H1 (cell line): ENCODE results near the gene CACNA2D3. TPM values are rescaled to one million over a fixed set of nuclear protein-coding genes. Genes with fewer than 3 reads are reported as not detected.

ENCODE experiments used
- CTCF ChIA-PET: fragments of 300-600 bp; sonication (Branson Sonifier 250); formaldehyde crosslinking; loops from one replicate; lab custom pipeline; 2021; ENCODE audit not compliant: partially characterized antibody; lab: Charles Lee
- POLR2A ChIA-PET: fragments of 300-600 bp; sonication (Branson Sonifier 250); formaldehyde crosslinking; loops from one replicate; lab custom pipeline; 2021; ENCODE audit warnings: inconsistent platforms; ENCODE audit not compliant: partially characterized antibody; lab: Charles Lee
- DNase-seq, 2 experiments: peaks; one replicate each; pipeline versions ENCODE4 v3.0.0 to v3.0.0-alpha.2; 2010 to 2022; ENCODE audit warnings: low spot score in 2 of 2, low read depth in 1 of 2, mixed read lengths in 1 of 2
- FAIRE-seq: peaks from 2 replicates; lab custom pipeline; 2011; peaks lifted over from hg19 to GRCh38; lab: Jason Lieb, UNC
- H2AFZ ChIP-seq: 2 replicates; pipeline ENCODE4 v1.8.1; 2012; ENCODE audit warnings: low read length, inconsistent platforms
- H2AK5ac ChIP-seq: 2 replicates; pipeline ENCODE4 v1.6.1; 2013; ENCODE audit warnings: low read depth, low read length
- H2BK120ac ChIP-seq: replicated peaks from 2 replicates; pipeline ENCODE3; 2013; ENCODE audit warnings: low read depth, low read length, inconsistent platforms
- H2BK12ac ChIP-seq: 2 replicates; pipeline ENCODE4 v1.6.1; 2013; ENCODE audit warnings: low read depth, low read length
- H2BK15ac ChIP-seq: 2 replicates; pipeline ENCODE4 v1.6.1; 2013; ENCODE audit warnings: low read length
- H2BK20ac ChIP-seq: 2 replicates; pipeline ENCODE4 v1.6.1; 2013; ENCODE audit warnings: low read length
- H2BK5ac ChIP-seq: 2 replicates; pipeline ENCODE4 v1.6.1; 2013; ENCODE audit warnings: low read depth, low read length
- H3K14ac ChIP-seq: 2 replicates; pipeline ENCODE4 v1.6.1; 2013; ENCODE audit warnings: inconsistent platforms; ENCODE audit not compliant: insufficient read length
- H3K18ac ChIP-seq: 2 replicates; pipeline ENCODE4 v1.6.1; 2013; ENCODE audit warnings: low read length; ENCODE audit errors: extremely low read depth
- H3K23ac ChIP-seq: 2 replicates; pipeline ENCODE4 v1.6.1; 2013; ENCODE audit warnings: inconsistent platforms; ENCODE audit not compliant: insufficient read length
- H3K23me2 ChIP-seq: 2 replicates; pipeline ENCODE4 v1.6.1; 2013; ENCODE audit warnings: low read depth, low read length
- H3K27ac ChIP-seq: 2 replicates; pipeline ENCODE4 v1.6.1; 2011; ENCODE audit warnings: low read depth, low read length, inconsistent platforms
- H3K27me3 ChIP-seq, 4 experiments: replicated peaks in 1 of 4; 1 replicate in 1 of 4; 2 replicates in 3 of 4; pipeline versions ENCODE4 v1.6.1 to v1.8.1; 2011 to 2013; ENCODE audit warnings: low read length in 3 of 4, mild to moderate bottlenecking in 3 of 4, inconsistent platforms in 2 of 4, mixed read lengths in 2 of 4, moderate library complexity in 1 of 4; ENCODE audit not compliant: control insufficient read depth in 3 of 4, insufficient read depth in 3 of 4; ENCODE audit errors: extremely low read depth in 1 of 4
- H3K36me3 ChIP-seq, 4 experiments: 2 replicates each; pipeline versions ENCODE4 v1.6.1 to v1.8.1; 2011 to 2013; ENCODE audit warnings: mild to moderate bottlenecking in 4 of 4, low read length in 3 of 4, moderate library complexity in 2 of 4, control low read depth in 1 of 4, inconsistent platforms in 1 of 4; ENCODE audit not compliant: insufficient read depth in 4 of 4, control insufficient read depth in 2 of 4
- H3K4ac ChIP-seq: replicated peaks from 2 replicates; pipeline ENCODE3; 2013; ENCODE audit warnings: low read length, low read depth, mixed read lengths, inconsistent platforms; ENCODE audit not compliant: insufficient read length
- H3K4me1 ChIP-seq, 4 experiments: replicated peaks in 1 of 4; 1 replicate in 1 of 4; 2 replicates in 3 of 4; pipeline versions ENCODE4 v1.6.1 to v1.8.1; 2011 to 2013; ENCODE audit warnings: low read length in 3 of 4, inconsistent platforms in 2 of 4, mixed read lengths in 1 of 4; ENCODE audit not compliant: insufficient read depth in 4 of 4, control insufficient read depth in 3 of 4
- H3K4me2 ChIP-seq, 2 experiments: 2 replicates each; pipeline versions ENCODE4 v1.6.1 to v1.8.1; 2011 to 2013; ENCODE audit warnings: low read depth in 2 of 2, low read length in 2 of 2, control low read depth in 1 of 2, inconsistent platforms in 1 of 2, mild to moderate bottlenecking in 1 of 2; ENCODE audit not compliant: insufficient read depth in 1 of 2
- H3K4me3 ChIP-seq, 4 experiments: fragments of 200-600, 300-600 bp in 1 of 4; sonication (generic), shearing (Covaris generic), sonication (Bioruptor Twin) in 1 of 4; 2 replicates each; pipeline versions ENCODE4 v1.5.1 to v1.8.1; 2011 to 2016; ENCODE audit warnings: low read length in 4 of 4, low read depth in 3 of 4, control low read depth in 2 of 4, inconsistent platforms in 2 of 4, mild to moderate bottlenecking in 2 of 4, mixed read lengths in 1 of 4, moderate library complexity in 1 of 4; ENCODE audit not compliant: insufficient read depth in 2 of 4; ENCODE audit errors: extremely low read depth in 1 of 4
- H3K56ac ChIP-seq: replicated peaks from 2 replicates; pipeline ENCODE3; 2013; ENCODE audit warnings: low read depth, mild to moderate bottlenecking, mixed read lengths, low read length, inconsistent platforms; ENCODE audit not compliant: insufficient read length
- H3K79me1 ChIP-seq: 2 replicates; pipeline ENCODE4 v1.6.1; 2013; ENCODE audit warnings: low read depth, low read length, control low read depth
- H3K79me2 ChIP-seq, 2 experiments: 2 replicates each; pipeline versions ENCODE4 v1.6.1 to v1.8.1; 2012 to 2013; ENCODE audit warnings: low read length in 2 of 2, mild to moderate bottlenecking in 2 of 2, inconsistent platforms in 1 of 2; ENCODE audit not compliant: insufficient read depth in 2 of 2, control insufficient read depth in 1 of 2
- H3K9ac ChIP-seq, 4 experiments: replicated peaks in 1 of 4; 1 replicate in 1 of 4; 2 replicates in 3 of 4; pipeline versions ENCODE4 v1.6.1 to v1.8.1; 2011 to 2013; ENCODE audit warnings: low read depth in 3 of 4, low read length in 3 of 4, control low read depth in 2 of 4, mild to moderate bottlenecking in 2 of 4, moderate library complexity in 2 of 4, inconsistent platforms in 1 of 4; ENCODE audit errors: extremely low read depth in 1 of 4
- H3K9me3 ChIP-seq, 2 experiments: 2 replicates each; pipeline versions ENCODE4 v1.6.1 to v1.8.1; 2012 to 2013; ENCODE audit warnings: mild to moderate bottlenecking in 2 of 2, moderate library complexity in 2 of 2, control low read depth in 1 of 2, inconsistent platforms in 1 of 2, low read depth in 1 of 2, low read length in 1 of 2, mixed read lengths in 1 of 2; ENCODE audit not compliant: insufficient read depth in 2 of 2
- H4K20me1 ChIP-seq, 2 experiments: replicated peaks in 1 of 2; 2 replicates each; pipeline versions ENCODE3 to v1.8.1; 2011 to 2013; ENCODE audit warnings: inconsistent platforms in 2 of 2, low read length in 2 of 2, mild to moderate bottlenecking in 1 of 2; ENCODE audit not compliant: insufficient read depth in 2 of 2, control insufficient read depth in 1 of 2
- H4K5ac ChIP-seq: 2 replicates; pipeline ENCODE4 v1.6.1; 2013; ENCODE audit warnings: low read length, low read depth, mixed read lengths, inconsistent platforms; ENCODE audit not compliant: insufficient read length
- H4K8ac ChIP-seq: 2 replicates; pipeline ENCODE4 v1.8.0; 2013; ENCODE audit warnings: mild to moderate bottlenecking, moderate library complexity, low read length, inconsistent platforms; ENCODE audit not compliant: insufficient read depth; ENCODE audit errors: extremely low read depth
- H4K91ac ChIP-seq: replicated peaks from 2 replicates; pipeline ENCODE3; 2013; ENCODE audit warnings: low read length, mixed read lengths, inconsistent platforms; ENCODE audit not compliant: insufficient read length
- CEBPB ChIP-seq: IDR thresholded peaks from 2 replicates; pipeline ENCODE4 v1.6.1; 2012; ENCODE audit warnings: low read depth, low read length
- FOSL1 ChIP-seq: IDR thresholded peaks from 2 replicates; pipeline ENCODE4 v1.6.1; 2011; ENCODE audit warnings: mild to moderate bottlenecking, low read depth, low read length, moderate library complexity; ENCODE audit not compliant: insufficient read depth
- NANOG ChIP-seq: IDR thresholded peaks from 2 replicates; pipeline ENCODE4 v1.6.1; 2011; ENCODE audit warnings: low read length, low read depth, mild to moderate bottlenecking, inconsistent platforms; ENCODE audit not compliant: insufficient read depth, poor library complexity, severe bottlenecking
- RBBP5 ChIP-seq: IDR thresholded peaks from 2 replicates; pipeline ENCODE4 v1.7.1; 2012; ENCODE audit warnings: low read depth, mild to moderate bottlenecking, inconsistent platforms, low read length, moderate library complexity, borderline replicate concordance
- RFX5 ChIP-seq: IDR thresholded peaks from 2 replicates; pipeline ENCODE4 v1.6.1; 2011; ENCODE audit warnings: low read depth, low read length, improper control_type of control experiment, borderline replicate concordance
- SP2 ChIP-seq: IDR thresholded peaks from 2 replicates; pipeline ENCODE4 v1.6.1; 2012; ENCODE audit warnings: mild to moderate bottlenecking, low read length, inconsistent platforms
- TAF1 ChIP-seq: IDR thresholded peaks from 2 replicates; pipeline ENCODE4 v1.6.1; 2011; ENCODE audit warnings: mild to moderate bottlenecking, low read depth, low read length
- WGBS, 2 experiments: shearing (Covaris generic) in 1 of 2; methylation state at CpG; one replicate each; pipeline versions ENCODE4 v1.1.6 to v1.1.7; 2013 to 2015; ENCODE audit warnings: low lambda C conversion rate in 2 of 2, mixed read lengths in 2 of 2, inconsistent platforms in 1 of 2, low coverage in 1 of 2, missing lambda C conversion rate in 1 of 2; ENCODE audit not compliant: insufficient replicate concordance in 2 of 2, insufficient coverage in 1 of 2, insufficient read length in 1 of 2; ENCODE audit errors: extremely low coverage in 1 of 2, missing lambda C conversion rate in 1 of 2; 5-methylcytosine and 5-hydroxymethylcytosine counted together
- polyA plus RNA-seq, 7 experiments: library from polyadenylated mRNA; depleted of rRNA in 3 of 7; stranded (reverse) in 5 of 7; unstranded in 2 of 7; fragments of >200 nt in 5 of 7; fragments of 200-250 nt in 2 of 7; gene quantifications; 1 replicate in 5 of 7; 2 replicates in 1 of 7; 4 replicates in 1 of 7; pipeline versions ENCODE4 v1.2.1 to v1.2.3, GENCODE V29; 2011 to 2013; ENCODE audit warnings: missing spikeins in 2 of 7, mixed read lengths in 2 of 7
- total RNA-seq: library from RNA; stranded (reverse); fragmentation: NEBNext Ultra II Directional; extraction: Animal tissue kit (Norgen Biotek cat#: 25700); gene quantifications from 2 replicates; pipeline ENCODE4 v1.2.1, GENCODE V29; 2021

The CACNA2D3 gene
- total and polyA plus RNA-seq, 2 of the 8 experiments (the other 6 are each of a cell fraction or from before 2014, with no cell fraction given) = 1.5 to 1.8 TPM

- Histone ChIP-seq H3K23me2 (0 out of 2 replicates have a peak, but pooled peaks cover 2% of the 10 kb centered on the region), H4K91ac (no peak overlapping the region), H3K4me2 (no peak overlapping the region), H3K9ac (no peak overlapping the region), H4K5ac (no peak overlapping the region), H3K4ac (no peak overlapping the region), H2BK5ac (no peak overlapping the region), H3K4me1 (peaks cover 0 to 8% (median under 1%) of the 10 kb centered on the region in 4 experiments; a peak in 4 of 7 replicates), H2BK15ac (no peak overlapping the region), H3K18ac (no peak overlapping the region), H2BK12ac (no peak overlapping the region), H4K20me1 (no peaks in the 10 kb centered on the region), H4K8ac (no peak overlapping the region), H3K4me3 (no peak overlapping the region), H2BK120ac (no peak overlapping the region), H2AK5ac (no peak overlapping the region), H3K79me2 (no peaks in the 10 kb centered on the region; a peak in 1 of 4 replicates), H2AFZ (no peak overlapping the region), H3K56ac (no peak overlapping the region), H3K79me1 (peaks cover 4% of the 10 kb centered on the region; the same call in 1 of the 2 replicates), H3K23ac (no peak overlapping the region), H3K27ac (no peak overlapping the region), H3K14ac (no peak overlapping the region), H3K9me3 (no peaks in the 10 kb centered on the region), H2BK20ac (no peak overlapping the region; the same call in 1 of the 2 replicates), H3K27me3 (no peaks in the 10 kb centered on the region), H3K36me3 (no peaks in the 10 kb centered on the region)
- WGBS, 2 experiments = 93% methylated on average over 8 of the region's 8 CpGs; no CpG with 5 or more reads in 1 of the 2 experiments
- ChIA-PET CTCF (interaction anchor here (1.0 to 1.8 kb wide), 4 partner anchors 13 to 132 kb away, joined by 4 to 5 read pairs (median 4); no protein-coding TSS in a partner anchor), POLR2A (interaction anchor here (0.6 to 4.0 kb wide), 6 partner anchors 11 to 349 kb away, joined by 3 to 14 read pairs (median 5); no protein-coding TSS in a partner anchor)
- TF ChIP-seq SP2 (no peak), RFX5 (no peak), RBBP5 (no peak), CEBPB (no peak), NANOG (no peak), TAF1 (no peak), FOSL1 (no peak)
- DNase-seq (no peak), FAIRE-seq (no peak)
Observed at GRCh38 chr3:54665016-54665600, 542.8 kb downstream of the CACNA2D3 start.
